GM12875 (cell line): Measurements from ENCODE around the gene ARMCX2.

ENCODE experiments used
- H3K4me3 ChIP-seq: one replicate; pipeline ENCODE4 v1.5.1; 2011; ENCODE audit warnings: low read depth, low read length, control low read depth
- TF ChIP-seq, protein P1 (sequence below): IDR thresholded peaks from 2 replicates; pipeline ENCODE4 v1.5.1; 2011; ENCODE audit warnings: low read depth, mild to moderate bottlenecking, control low read depth, inconsistent platforms, low read length, moderate library complexity, borderline replicate concordance; ENCODE audit not compliant: insufficient read depth

The ARMCX2 gene

GRCh38 chrX:101682723-101683122 is 23.1 kb upstream of the ARMCX2 start:
- TF ChIP-seq, protein P1, sequence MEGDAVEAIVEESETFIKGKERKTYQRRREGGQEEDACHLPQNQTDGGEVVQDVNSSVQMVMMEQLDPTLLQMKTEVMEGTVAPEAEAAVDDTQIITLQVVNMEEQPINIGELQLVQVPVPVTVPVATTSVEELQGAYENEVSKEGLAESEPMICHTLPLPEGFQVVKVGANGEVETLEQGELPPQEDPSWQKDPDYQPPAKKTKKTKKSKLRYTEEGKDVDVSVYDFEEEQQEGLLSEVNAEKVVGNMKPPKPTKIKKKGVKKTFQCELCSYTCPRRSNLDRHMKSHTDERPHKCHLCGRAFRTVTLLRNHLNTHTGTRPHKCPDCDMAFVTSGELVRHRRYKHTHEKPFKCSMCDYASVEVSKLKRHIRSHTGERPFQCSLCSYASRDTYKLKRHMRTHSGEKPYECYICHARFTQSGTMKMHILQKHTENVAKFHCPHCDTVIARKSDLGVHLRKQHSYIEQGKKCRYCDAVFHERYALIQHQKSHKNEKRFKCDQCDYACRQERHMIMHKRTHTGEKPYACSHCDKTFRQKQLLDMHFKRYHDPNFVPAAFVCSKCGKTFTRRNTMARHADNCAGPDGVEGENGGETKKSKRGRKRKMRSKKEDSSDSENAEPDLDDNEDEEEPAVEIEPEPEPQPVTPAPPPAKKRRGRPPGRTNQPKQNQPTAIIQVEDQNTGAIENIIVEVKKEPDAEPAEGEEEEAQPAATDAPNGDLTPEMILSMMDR = no peak
- H3K4me3 ChIP-seq = no peak overlapping the region

GRCh38 chrX:101677028-101677427 is 17.4 kb upstream of the ARMCX2 start:
- TF ChIP-seq, protein P1 = no peak
- no peak overlapping the region for H3K4me3 ChIP-seq

- no peak overlapping the region for H3K4me3 ChIP-seq
- TF ChIP-seq, protein P1 = no peak
These were observed 16.9 kb upstream of the ARMCX2 start for GRCh38 chrX:101676571-101676970.

DNA sequence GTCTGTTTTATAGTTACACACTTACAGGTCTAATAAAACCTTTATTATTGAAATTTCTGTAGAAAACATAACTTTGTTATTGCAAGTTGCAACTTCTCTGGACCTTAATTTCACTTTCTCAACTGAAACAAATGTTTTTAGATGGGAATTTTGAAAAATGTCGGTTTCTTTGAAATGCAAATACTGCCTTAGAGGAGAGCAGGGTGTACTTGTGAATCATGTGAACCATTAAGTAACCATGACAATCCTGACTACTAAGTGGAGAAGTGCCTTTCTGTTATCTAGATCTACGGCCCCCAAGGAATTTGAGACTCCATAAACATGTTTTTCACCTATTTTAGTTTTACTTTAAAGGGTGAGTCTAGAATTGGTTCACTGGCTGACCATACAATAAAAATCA is 8.5 kb upstream of the ARMCX2 start:
- no peak overlapping the region for H3K4me3 ChIP-seq
- TF ChIP-seq, protein P1 = no peak

GRCh38 chrX:101658661-101659491 is 774 bp downstream of the ARMCX2 start:
- peak overlapping the region; percentile 64 for H3K4me3 ChIP-seq
- TF ChIP-seq, protein P1 = no peak

- no peak overlapping the region for H3K4me3 ChIP-seq
- TF ChIP-seq, protein P1 = no peak
These were observed 2.2 kb downstream of the ARMCX2 start for GRCh38 chrX:101657495-101657894.

DNA sequence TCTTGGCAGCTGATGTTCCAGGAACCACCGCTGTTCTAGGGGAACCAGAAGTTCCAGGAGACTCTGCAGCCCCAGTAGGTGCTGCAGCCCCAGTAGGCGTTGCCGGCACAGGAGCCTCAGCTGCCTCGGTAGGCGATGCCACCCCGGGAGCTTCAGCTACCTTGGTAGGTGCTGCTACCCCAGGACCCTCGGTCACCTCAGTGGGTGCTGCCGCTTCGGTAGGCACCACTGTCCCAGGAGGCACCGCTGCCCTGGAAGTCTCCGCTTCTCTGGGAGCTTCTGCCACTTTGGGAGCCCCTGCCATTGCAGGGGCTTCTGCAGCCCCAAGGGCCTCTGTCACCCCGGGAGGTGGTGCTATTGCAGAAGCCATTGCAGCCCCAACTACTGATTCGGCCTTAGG is 2.8 kb downstream of the ARMCX2 start:
- no peak overlapping the region for H3K4me3 ChIP-seq

More for the DNA sequence above, 2.8 kb downstream of the ARMCX2 start:
- TF ChIP-seq, protein P1 = no peak
